DMS114 treated with DMSO at 0.1 percent for 48 hours (cell line): ENCODE results near the gene RPLP1.

Experiments used
- DNase-seq: peaks from one replicate; lab custom pipeline; 2025; ENCODE audit not compliant: unreplicated experiment; lab: John Stamatoyannopoulos, UW

RPLP1 gene

GRCh38 chr15:69496001-69496400 lies 43.4 kb downstream of the RPLP1 start:
- DNase-seq = no peak

- DNase-seq = no peak
Observed at GRCh38 chr15:69497076-69497475, 44.5 kb downstream of the RPLP1 start.

GRCh38 chr15:69497667-69498066 lies 45.0 kb downstream of the RPLP1 start:
- DNase-seq = no peak

GRCh38 chr15:69498282-69498681 lies 45.7 kb downstream of the RPLP1 start:
- DNase-seq = no peak

- DNase-seq = no peak
Observed at GRCh38 chr15:69498987-69499386, 46.4 kb downstream of the RPLP1 start.

GRCh38 chr15:69499521-69500211 lies 47.0 kb downstream of the RPLP1 start:
- DNase-seq = no peak

- DNase-seq = no peak
Observed at GRCh38 chr15:69500339-69500738, 47.7 kb downstream of the RPLP1 start.

GRCh38 chr15:69501456-69501855 lies 48.8 kb downstream of the RPLP1 start:
- DNase-seq = no peak

GRCh38 chr15:69502470-69503045 lies 49.9 kb downstream of the RPLP1 start:
- DNase-seq = no peak

- no peak for DNase-seq
Observed at GRCh38 chr15:69504352-69505040, 51.9 kb downstream of the RPLP1 start.
